Stomach (tissue), 4 donors: ENCODE data around the gene KRT33A.

Experiments used
- CTCF ChIP-seq, 7 experiments: fragments of 450-650 bp in 4 of 7; fragments of 200-600 bp in 3 of 7; sonication (generic) in 3 of 7; IDR thresholded peaks; one replicate each; pipeline ENCODE4 v1.5.1; 2016 to 2019; ENCODE audit warnings: antibody characterized with exemption in 7 of 7, control low read depth in 2 of 7, mild to moderate bottlenecking in 1 of 7
- POLR2A ChIP-seq, 4 donors: fragments of 450-650 bp; IDR thresholded peaks; one replicate each; pipeline ENCODE4 v1.6.1; 2016; ENCODE audit warnings: antibody characterized with exemption in 4 of 4, control low read depth in 2 of 4, mild to moderate bottlenecking in 1 of 4, moderate library complexity in 1 of 4
- POLR2AphosphoS5 ChIP-seq, 3 donors: sonication (generic); formaldehyde crosslinking; IDR thresholded peaks; one replicate each; pipeline ENCODE4 v1.6.1; 2016; ENCODE audit warnings: antibody characterized with exemption in 3 of 3

GRCh38 chr17:41387670-41388069, 37.0 kb upstream of the KRT33A start:
- no peak for TF ChIP-seq CTCF (IDR thresholded peaks at IDR 0.05)
- TF ChIP-seq POLR2AphosphoS5 (IDR thresholded peaks at IDR 0.05), result no peak
- no peak for TF ChIP-seq POLR2A (IDR thresholded peaks at IDR 0.05)
